ENCODE data around the gene ADAMTS12. TPM values are rescaled to one million over a fixed set of nuclear protein-coding genes. Genes with fewer than 3 reads are reported as not detected.

The ADAMTS12 gene
- total RNA-seq, 1 donor from 2014 or later = not detected

- intact Hi-C loops (cut with micrococcal nuclease) = no loop called here
Observed at GRCh38 chr5:33852319-33852718, 39.5 kb downstream of the ADAMTS12 start.

- intact Hi-C loops (cut with micrococcal nuclease) = loop anchor here (1.0 kb wide), 1 partner anchor 9 kb away; no protein-coding TSS in a partner anchor
Observed at GRCh38 chr5:33850100-33850594, 41.6 kb downstream of the ADAMTS12 start.

GRCh38 chr5:33848554-33848953 lies 43.2 kb downstream of the ADAMTS12 start:
- intact Hi-C loops (cut with micrococcal nuclease) = no loop called here

- intact Hi-C loops (cut with micrococcal nuclease) = no loop called here
Observed at GRCh38 chr5:33846851-33847250, 44.9 kb downstream of the ADAMTS12 start.

GRCh38 chr5:33843579-33843978 lies 48.2 kb downstream of the ADAMTS12 start:
- intact Hi-C loops (cut with micrococcal nuclease) = loop anchor here (5.0 kb wide), 1 partner anchor 1074 kb away; the partner anchor contains the start of genes BRIX1 and RAD1

GRCh38 chr5:33842456-33842855 lies 49.3 kb downstream of the ADAMTS12 start:
- intact Hi-C loops (cut with micrococcal nuclease) = loop anchor here (5.0 kb wide), 1 partner anchor 1075 kb away; the partner anchor contains the start of genes BRIX1 and RAD1

- intact Hi-C loops (cut with micrococcal nuclease) = loop anchor here (1.0 to 5.0 kb wide), 4 partner anchors 8 to 1075 kb away; partner anchors contain the start of genes BRIX1, RAD1 and TARS1
Observed at GRCh38 chr5:33841891-33842290, 49.9 kb downstream of the ADAMTS12 start.

- intact Hi-C loops (cut with micrococcal nuclease) = loop anchor here (1.0 to 5.0 kb wide), 4 partner anchors 9 to 1076 kb away; partner anchors contain the start of genes BRIX1, RAD1 and TARS1
Observed at GRCh38 chr5:33840927-33841547, 50.8 kb downstream of the ADAMTS12 start.

- intact Hi-C loops (cut with micrococcal nuclease) = no loop called here
Observed at GRCh38 chr5:33837301-33837700, 54.5 kb downstream of the ADAMTS12 start.

- intact Hi-C loops (cut with micrococcal nuclease) = no loop called here
Observed at GRCh38 chr5:33834334-33834733, 57.5 kb downstream of the ADAMTS12 start.

GRCh38 chr5:33833237-33833575 lies 58.6 kb downstream of the ADAMTS12 start:
- intact Hi-C loops (cut with micrococcal nuclease) = no loop called here

- intact Hi-C loops (cut with micrococcal nuclease) = no loop called here
Observed at GRCh38 chr5:33832404-33833236, 59.2 kb downstream of the ADAMTS12 start.

GRCh38 chr5:33831041-33831440 lies 60.7 kb downstream of the ADAMTS12 start:
- intact Hi-C loops (cut with micrococcal nuclease) = no loop called here

- intact Hi-C loops (cut with micrococcal nuclease) = loop anchor here (10.0 kb wide), 1 partner anchor 105 kb away; the partner anchor contains the start of gene RXFP3
Observed at GRCh38 chr5:33829430-33829829, 62.4 kb downstream of the ADAMTS12 start.

- intact Hi-C loops (cut with micrococcal nuclease) = loop anchor here (10.0 kb wide), 1 partner anchor 106 kb away; the partner anchor contains the start of gene RXFP3
Observed at GRCh38 chr5:33828626-33829308, 63.0 kb downstream of the ADAMTS12 start.

GRCh38 chr5:33827885-33828284 lies 63.9 kb downstream of the ADAMTS12 start:
- intact Hi-C loops (cut with micrococcal nuclease) = loop anchor here (10.0 kb wide), 1 partner anchor 107 kb away; the partner anchor contains the start of gene RXFP3

- intact Hi-C loops (cut with micrococcal nuclease) = loop anchor here (10.0 kb wide), 1 partner anchor 108 kb away; the partner anchor contains the start of gene RXFP3
Observed at GRCh38 chr5:33827018-33827707, 64.6 kb downstream of the ADAMTS12 start.

- intact Hi-C loops (cut with micrococcal nuclease) = loop anchor here (10.0 kb wide), 1 partner anchor 110 kb away; the partner anchor contains the start of gene RXFP3
Observed at GRCh38 chr5:33824516-33825195, 67.1 kb downstream of the ADAMTS12 start.

GRCh38 chr5:33817301-33817700 lies 74.5 kb downstream of the ADAMTS12 start:
- intact Hi-C loops (cut with micrococcal nuclease) = loop anchor here (5.0 kb wide), 1 partner anchor 1895 kb away; no protein-coding TSS in a partner anchor

- intact Hi-C loops (cut with micrococcal nuclease) = loop anchor here (5.0 kb wide), 1 partner anchor 1894 kb away; no protein-coding TSS in a partner anchor
Observed at GRCh38 chr5:33816791-33817190, 75.0 kb downstream of the ADAMTS12 start.
